Neural cell (in vitro differentiated cells): ENCODE data around the gene PEX11A.

Source experiments
- CTCF ChIP-seq: fragments of 450-650 bp; IDR thresholded peaks from 2 replicates; pipeline ENCODE4 v1.5.1; 2014; ENCODE audit warnings: antibody characterized with exemption, mild to moderate bottlenecking, moderate library complexity; ENCODE audit not compliant: poor library complexity, severe bottlenecking
- EZH2 ChIP-seq: fragments of 200-600, 300-800 bp; shearing (Covaris generic), sonication (generic); IDR thresholded peaks from 2 replicates; pipeline ENCODE4 v1.6.1; 2014; ENCODE audit warnings: antibody characterized with exemption, low read length, borderline replicate concordance, mild to moderate bottlenecking; ENCODE audit not compliant: insufficient read depth, poor library complexity, severe bottlenecking
- POLR2AphosphoS5 ChIP-seq: IDR thresholded peaks from 2 replicates; pipeline ENCODE4 v1.6.1; 2012
- RAD21 ChIP-seq: fragments of 450-650 bp; conservative IDR thresholded peaks from 2 replicates; pipeline ENCODE4 v1.6.1; 2014; ENCODE audit warnings: antibody characterized with exemption, mild to moderate bottlenecking, moderate library complexity
- TF ChIP-seq, protein P1 (sequence below): IDR thresholded peaks from 2 replicates; pipeline ENCODE4 v1.6.1; 2012; ENCODE audit warnings: borderline replicate concordance

DNA sequence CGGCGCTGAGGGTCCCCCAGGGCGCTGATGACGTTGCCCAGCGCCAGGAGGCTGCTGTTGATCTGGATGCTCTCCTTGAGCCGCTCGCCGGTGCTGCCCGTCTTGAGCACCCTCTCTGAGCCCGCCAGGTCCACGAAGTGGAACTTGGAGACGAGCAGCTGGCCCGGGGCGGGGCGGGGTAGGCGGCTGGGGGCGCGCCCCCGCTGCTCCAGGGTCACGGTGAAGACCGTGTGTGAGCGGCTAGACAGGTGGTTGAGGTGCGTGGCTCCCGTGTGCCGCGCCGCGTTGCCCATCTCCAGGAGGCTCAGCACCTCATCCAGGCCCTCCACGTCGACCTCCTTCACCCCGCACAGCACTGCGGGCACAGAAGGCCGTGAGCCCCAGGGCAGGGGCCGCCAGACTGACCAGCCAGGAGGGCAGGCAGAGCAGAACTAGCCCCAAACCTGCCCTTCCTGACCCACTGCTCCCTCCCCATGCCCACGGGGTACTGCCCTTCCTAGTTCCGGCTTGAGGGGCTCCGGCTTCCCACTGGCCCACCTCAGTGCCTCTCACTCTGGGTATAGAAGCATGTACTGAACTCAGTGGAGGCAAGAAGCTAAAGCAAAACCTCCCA is 41.4 kb downstream of the PEX11A start:
- no peak for TF ChIP-seq RAD21
- TF ChIP-seq, protein P1, sequence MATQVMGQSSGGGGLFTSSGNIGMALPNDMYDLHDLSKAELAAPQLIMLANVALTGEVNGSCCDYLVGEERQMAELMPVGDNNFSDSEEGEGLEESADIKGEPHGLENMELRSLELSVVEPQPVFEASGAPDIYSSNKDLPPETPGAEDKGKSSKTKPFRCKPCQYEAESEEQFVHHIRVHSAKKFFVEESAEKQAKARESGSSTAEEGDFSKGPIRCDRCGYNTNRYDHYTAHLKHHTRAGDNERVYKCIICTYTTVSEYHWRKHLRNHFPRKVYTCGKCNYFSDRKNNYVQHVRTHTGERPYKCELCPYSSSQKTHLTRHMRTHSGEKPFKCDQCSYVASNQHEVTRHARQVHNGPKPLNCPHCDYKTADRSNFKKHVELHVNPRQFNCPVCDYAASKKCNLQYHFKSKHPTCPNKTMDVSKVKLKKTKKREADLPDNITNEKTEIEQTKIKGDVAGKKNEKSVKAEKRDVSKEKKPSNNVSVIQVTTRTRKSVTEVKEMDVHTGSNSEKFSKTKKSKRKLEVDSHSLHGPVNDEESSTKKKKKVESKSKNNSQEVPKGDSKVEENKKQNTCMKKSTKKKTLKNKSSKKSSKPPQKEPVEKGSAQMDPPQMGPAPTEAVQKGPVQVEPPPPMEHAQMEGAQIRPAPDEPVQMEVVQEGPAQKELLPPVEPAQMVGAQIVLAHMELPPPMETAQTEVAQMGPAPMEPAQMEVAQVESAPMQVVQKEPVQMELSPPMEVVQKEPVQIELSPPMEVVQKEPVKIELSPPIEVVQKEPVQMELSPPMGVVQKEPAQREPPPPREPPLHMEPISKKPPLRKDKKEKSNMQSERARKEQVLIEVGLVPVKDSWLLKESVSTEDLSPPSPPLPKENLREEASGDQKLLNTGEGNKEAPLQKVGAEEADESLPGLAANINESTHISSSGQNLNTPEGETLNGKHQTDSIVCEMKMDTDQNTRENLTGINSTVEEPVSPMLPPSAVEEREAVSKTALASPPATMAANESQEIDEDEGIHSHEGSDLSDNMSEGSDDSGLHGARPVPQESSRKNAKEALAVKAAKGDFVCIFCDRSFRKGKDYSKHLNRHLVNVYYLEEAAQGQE = no peak
- no peak for TF ChIP-seq POLR2AphosphoS5
- TF ChIP-seq EZH2 = no peak
- no peak for TF ChIP-seq CTCF
